PC-9 (cell line): Measurements from ENCODE around the gene JPH2.

ENCODE experiments used
- CTCF ChIP-seq: fragments of 200-600 bp; sonication (generic); conservative IDR thresholded peaks from 2 replicates; pipeline ENCODE4 v1.6.1; 2017; ENCODE audit warnings: mixed run types, antibody characterized with exemption, mild to moderate bottlenecking, moderate library complexity
- EZH2 ChIP-seq: fragments of 200-600 bp; sonication (generic); IDR thresholded peaks from 2 replicates; pipeline ENCODE4 v1.8.0; 2017; ENCODE audit warnings: antibody characterized with exemption, low read depth

- no peak for TF ChIP-seq CTCF
- TF ChIP-seq EZH2, result no peak
Measured at GRCh38 chr20:44222633-44223368, 35.8 kb upstream of the JPH2 start.
